GM21515 (cell line): ENCODE data around the gene MTR.
A peak's percentile ranks its signal among the peaks of the same experiment; 100 is the strongest.

Experiments
- ATAC-seq: cut with Tn5 transposase; IDR thresholded peaks from one replicate; pipeline ENCODE4 v1.9.1; 2021; ENCODE audit not compliant: unreplicated experiment

The MTR gene

DNA sequence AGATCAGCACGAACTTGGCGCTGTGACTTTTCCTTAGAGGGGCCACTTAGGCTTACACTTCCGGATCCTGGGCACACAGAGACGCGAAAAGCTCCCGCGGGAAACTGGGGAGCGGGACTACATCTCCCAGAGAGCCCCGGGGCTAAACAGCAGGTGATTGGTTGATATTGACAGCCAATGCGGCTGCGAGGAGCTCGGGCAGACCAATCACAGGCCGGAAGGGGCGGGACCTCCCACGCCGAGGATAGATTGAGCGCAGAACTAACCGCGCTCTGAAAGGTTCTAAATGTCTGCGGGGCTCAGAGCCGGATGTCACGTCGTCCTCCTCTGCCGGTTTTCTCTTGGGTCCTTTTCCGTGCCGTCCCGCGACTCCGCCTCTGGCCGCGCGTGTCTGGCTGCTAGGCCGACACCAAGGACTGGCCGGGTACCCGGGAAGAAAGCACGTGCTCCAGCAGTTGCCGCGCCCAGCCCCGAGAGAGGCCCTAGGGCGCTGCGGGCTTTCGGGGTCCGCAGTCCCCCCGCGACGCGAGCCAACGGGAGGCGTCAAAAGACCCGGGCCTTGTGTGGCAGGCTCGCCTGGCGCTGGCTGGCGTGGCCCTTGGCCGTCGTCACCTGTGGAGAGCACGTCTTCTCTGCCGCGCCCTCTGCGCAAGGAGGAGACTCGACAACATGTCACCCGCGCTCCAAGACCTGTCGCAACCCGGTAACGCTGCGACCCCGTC, at the start of gene MTR:
MTR (plus strand) TSS at position 258 of the 722 bp plus-strand sequence; CDS start at position 670, 412 bp downstream.
- peak; percentile 98 for ATAC-seq

DNA sequence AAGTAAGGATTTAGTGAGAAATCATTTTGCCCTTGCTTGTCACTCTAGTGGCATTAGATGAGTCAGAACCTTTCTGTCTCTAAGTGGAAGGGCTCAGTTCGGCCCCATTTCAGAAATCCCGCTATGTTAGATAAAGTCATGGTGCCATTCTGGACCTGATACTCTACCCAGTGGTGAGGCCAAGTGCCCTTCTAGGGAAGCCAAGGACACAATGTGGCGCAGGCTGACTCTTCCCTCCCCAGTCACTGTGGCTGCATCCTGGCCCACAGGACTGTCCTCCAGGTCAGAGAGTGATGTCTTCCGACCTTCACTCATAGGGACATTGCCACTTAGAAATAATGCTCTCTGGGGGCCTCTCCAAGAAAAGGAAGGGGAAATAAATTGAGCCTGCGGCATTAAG, 48.3 kb upstream of the MTR start:
- no peak for ATAC-seq

DNA sequence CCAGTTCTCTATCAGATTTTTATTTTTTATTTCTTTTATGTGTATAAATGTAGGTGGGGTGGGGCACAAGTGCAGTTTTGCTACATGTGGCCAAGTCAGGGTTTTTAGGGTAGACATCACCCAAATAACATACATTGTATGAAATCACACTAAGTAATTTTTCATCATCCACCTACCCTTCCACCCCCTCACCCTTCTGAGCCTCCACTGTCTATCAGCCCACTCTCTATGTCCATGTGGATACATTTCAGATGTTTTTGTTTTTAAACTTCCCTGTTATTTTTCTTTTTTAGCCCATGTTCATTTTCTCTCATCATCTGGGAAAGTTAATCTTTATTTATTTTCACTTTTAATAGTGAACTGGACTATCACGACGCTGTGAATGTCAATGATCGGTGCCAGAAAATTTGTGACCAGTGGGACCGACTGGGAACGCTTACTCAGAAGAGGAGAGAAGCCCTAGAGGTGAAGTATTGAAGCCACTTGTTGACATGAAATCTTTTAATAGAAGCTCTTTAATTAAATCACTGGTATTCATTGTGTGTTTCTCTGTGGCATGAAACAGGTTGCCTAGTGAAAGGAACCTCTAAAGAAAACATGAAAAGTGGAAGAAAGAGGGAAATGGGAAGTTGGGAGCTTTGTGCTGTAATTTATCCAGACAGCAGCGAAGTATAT, 47.6 kb upstream of the MTR start:
- ATAC-seq, result no peak

DNA sequence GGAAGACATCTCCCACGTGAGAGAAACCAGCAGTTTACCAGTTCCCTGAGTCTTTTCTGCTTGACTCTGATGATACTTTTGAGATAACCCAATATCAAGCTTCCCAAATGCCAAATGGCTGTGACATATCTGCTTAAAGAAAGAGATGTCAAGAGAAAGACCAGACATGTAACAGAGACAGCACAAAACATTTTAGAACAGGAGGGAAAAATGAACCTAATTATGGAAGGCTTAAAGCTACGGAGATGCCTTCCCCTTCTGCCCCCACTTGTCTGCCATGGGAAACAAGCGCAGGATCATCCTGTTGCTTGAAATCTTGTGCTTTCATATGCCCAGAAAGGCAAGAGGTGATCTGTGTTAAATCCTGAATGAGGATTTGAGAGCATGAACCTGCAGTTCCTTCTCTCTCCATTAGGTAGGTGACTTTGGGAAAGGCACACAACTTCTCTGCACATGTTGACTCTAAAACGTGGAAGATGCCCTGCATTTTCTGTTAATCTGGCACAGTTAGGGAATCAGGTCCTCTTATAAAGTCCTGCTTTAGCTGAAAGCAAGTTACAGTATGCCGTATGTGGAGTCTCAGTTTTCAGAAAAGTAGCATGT, 46.7 kb upstream of the MTR start:
- no peak for ATAC-seq

DNA sequence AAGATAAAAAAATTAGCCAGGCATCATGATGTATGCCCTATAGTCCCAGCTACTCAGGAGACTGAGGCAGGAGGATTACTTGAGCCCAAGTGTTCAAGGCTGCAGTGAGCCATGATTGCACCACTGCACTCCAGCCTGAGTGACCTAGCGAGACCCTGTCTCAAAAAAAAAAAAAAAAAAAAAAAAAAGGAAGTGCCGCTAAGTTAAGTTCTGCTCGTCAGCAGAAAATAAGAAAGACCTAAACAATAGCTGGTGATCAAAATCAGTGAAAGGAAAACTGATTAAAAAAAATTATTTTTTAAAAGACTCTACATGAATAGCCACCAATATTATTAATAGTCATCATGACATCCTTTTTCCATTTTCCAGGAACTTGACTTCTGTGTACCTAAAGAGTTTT, 44.2 kb upstream of the MTR start:
- no peak for ATAC-seq

DNA sequence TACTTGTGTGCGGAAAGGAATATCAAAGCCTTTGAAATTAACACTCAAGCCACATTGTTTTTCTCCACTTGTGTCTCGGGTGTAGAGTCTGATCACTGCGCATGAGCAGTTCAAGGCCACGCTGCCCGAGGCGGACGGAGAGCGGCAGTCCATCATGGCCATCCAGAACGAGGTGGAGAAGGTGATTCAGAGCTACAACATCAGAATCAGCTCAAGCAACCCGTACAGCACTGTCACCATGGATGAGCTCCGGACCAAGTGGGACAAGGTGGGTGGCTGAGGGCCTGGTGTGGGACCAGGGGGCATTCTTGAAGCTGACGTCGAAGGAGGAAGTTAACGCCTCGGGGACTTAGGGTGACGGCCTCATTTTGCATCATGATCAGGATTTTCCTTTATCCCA, 43.7 kb upstream of the MTR start:
- ATAC-seq, result no peak

DNA sequence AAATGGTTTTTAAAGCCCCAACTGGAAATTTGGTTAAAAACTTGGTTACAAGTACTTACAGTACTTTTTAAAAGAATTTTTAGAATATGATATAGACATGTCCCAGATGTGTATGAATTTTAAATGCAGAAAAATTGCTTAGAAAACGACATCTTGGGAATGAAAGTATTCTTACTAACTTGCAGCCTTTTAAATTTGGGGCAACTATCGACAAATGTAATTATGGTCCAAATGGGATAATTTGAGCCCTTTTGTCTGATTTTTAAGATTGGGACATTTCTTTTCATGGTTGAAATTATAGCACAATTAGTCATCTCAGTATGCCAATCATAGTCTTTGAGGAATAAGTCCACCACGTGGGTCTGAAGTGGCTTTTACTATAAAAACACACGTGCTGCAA, 43.2 kb upstream of the MTR start:
- ATAC-seq, result no peak

DNA sequence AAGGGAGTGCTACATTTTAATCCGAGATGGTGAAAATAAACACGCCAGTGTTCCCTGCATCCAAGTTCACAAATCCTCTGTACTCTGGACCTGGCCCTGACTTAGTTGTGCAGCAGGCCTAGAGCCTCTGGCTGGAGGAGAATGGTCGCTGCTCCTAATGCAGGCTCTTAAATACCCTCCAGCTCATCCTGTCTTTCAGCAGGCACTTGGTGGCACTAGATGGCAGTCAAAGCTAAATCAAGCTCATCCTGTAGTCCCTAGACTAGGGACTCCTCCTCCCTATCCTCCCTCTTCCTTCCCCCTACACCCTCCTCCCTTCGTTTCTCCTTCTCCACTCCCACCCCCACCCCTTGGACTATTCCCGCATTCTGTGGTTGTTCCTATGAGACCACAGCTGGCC, 41.6 kb upstream of the MTR start:
- ATAC-seq, result no peak

DNA sequence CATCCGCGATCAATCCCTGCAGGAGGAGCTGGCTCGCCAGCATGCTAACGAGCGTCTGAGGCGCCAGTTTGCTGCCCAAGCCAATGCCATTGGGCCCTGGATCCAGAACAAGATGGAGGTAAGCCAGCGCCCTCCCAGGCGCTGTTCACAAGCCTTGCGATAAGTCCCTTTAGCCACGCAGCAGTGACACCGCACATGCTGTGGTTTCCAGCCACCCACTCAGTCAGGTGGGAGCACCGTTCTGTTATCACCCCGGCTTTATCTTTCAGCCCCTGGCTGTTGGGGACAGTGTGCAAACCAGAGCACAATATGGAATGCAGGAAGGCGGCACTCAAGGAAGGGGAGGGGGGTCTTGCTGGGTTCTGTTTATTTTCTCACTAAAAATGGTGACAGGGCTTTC, 41.1 kb upstream of the MTR start:
- ATAC-seq, result no peak

DNA sequence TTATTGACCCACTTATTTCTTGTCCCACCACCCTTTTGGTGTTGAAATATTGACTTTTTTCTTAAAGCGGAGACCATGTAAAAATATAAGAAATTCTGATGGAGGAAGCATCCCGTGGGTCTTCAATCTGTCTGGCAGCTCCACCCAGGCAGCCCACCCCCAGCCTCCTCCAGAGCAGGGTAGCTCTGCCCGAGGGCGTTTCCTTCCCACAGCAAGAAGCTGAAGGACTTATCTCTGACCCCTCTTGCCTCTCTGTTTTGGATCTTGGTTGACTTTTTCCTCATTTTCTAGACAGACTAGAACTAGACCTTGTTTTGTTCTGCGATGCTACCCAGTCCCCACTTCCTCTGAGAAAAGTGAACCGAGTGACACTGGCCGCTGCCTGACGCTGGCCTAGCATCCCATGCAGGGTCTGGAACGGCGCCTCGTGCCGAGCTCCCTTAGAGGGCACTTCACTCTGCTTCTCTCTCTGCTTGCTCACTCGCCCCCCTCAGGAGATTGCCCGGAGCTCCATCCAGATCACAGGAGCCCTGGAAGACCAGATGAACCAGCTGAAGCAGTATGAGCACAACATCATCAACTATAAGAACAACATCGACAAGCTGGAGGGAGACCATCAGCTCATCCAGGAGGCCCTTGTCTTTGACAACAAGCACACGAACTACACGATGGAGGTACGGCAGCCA, 40.4 kb upstream of the MTR start:
- ATAC-seq, result no peak

DNA sequence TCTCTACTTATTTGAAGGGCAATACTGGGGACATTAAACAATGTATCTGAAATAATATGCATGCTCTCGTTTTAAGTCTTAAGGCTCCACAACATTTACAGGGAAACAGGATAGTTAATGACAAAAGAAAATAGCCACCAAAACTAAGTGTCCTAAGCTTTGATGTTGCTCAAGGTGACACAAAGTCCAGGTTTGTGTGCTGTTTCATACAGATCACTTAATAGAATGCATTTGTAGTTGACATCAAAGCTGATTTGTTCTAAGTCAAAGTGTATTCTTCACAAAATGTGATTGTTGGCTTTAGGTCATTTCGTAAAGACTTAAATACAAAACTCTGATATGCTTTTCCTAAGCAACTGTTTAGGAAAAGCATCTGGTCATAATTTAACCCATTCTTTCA, 37.5 kb upstream of the MTR start:
- ATAC-seq, result no peak

DNA sequence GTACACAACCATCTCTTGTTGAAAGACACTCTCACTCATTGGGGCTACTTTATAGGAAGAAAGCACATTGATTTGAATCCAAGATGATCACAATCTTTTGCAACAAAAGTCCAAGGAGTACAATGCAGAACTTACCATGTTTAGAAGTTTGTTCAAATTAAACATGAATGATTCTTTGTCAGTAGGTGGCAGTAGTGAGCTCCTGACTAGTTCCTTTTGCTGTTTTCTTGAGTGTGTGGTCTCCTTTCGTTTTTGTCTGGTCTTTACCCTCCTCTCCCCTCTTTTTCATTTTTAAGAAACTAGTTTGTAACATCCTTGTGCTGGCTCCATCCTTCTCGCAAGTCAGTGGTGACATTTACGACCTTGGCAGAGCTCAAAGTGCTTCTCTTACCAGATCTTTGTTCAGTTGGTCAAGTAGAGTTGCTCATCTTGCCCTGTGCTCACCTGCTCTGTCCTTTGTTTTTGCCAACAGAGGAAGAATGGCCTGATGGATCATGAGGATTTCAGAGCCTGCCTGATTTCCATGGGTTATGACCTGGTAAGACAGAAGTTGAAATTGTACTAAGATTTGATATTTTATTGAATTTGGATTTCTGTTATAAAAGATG, 35.7 kb upstream of the MTR start:
- peak; percentile 66 for ATAC-seq

DNA sequence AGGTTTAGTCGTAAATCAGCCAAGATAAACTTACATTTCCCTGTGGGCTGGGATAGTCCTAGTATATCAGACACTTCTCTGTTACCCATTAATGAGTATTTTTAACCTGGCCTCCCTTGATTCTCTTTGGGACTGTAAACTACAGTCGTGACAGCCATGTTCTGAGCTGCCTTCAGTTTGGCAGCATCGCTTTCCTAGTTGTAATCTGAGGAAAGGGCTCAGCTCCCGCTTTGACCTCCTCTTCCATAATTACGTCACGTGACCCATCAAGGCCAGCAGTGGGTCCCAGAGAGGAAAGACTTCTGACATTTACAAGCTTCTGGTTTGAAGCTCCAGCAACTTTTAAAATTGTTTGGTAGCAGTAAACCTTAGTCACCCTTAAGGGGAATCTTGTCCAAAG, 34.6 kb upstream of the MTR start:
- ATAC-seq, result no peak

DNA sequence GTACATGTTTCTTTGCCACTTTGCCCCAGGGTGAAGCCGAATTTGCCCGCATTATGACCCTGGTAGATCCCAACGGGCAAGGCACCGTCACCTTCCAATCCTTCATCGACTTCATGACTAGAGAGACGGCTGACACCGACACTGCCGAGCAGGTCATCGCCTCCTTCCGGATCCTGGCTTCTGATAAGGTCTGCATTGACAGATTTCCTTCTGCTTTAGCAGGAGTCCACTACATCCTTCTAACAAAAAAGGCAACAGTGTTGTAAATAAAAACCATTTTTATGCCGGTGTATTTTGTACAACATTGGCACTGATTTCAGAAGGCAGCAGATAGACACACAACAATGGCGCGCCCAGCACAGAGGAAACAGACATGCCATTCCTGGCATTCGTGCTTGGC, 34.1 kb upstream of the MTR start:
- no peak for ATAC-seq

DNA sequence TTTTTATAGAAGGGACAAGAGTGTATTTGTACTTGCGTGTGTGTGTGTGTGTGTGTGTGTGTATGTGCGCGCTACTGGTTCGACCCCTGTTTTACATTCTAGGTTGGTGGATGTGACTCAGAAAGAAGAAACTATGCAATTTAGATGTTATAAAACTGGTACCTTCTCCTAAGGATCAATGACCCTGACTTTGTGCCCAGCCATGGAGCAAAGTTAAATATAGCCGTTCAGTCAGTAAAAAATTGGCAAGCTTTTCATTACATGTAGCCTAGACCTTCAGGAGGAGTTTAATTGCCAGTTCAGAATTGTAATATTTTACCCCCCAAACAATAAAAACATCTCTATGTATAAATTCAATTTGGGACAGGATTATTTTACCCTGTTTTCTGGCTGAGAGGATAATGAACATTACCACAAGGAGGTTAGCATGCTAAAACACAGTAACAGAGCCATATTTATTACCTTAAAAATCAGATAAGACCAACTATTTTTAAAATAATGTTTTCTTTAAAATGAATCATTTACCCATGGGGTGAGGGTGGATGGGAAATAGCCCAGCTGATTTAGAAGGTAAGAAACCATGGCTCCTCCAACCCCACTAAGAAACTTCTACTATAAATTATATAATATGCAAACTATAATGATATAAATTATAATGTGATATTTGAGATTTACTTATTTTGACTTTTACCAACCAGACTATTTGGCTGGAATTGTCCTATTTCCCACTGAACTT, 33.5 kb upstream of the MTR start:
- no peak for ATAC-seq

DNA sequence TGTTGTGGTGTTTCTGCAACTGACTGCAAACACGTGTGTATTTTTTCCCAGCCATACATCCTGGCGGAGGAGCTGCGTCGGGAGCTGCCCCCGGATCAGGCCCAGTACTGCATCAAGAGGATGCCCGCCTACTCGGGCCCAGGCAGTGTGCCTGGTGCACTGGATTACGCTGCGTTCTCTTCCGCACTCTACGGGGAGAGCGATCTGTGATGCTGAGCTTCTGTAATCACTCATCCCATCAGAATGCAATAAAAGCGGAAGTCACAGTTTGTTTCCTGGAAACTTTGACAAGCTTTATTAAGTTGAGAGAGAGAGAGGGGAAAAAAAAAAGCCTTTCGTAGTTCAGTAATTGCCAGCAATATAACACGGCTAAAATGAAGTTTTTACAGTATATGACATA, 32.7 kb upstream of the MTR start:
- ATAC-seq, result no peak

DNA sequence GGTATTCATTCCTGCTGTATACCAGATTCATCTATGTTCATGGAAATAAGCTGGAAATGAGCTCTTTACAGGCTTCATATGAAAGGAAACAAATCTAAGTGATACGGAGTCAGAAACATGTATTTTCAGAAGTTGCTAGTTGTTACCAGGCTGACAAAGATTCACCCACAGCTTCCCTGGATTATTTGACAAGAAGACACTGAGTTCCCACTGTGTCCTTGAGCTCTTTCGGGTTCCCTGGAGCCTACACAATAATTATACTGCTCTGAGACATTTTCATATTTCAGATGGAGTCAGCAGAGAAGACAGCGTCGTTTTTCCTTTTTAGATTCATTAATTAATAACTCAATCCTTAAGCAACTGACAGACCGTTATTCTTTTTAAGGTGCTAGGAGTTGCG, 29.3 kb upstream of the MTR start:
- ATAC-seq, result no peak

DNA sequence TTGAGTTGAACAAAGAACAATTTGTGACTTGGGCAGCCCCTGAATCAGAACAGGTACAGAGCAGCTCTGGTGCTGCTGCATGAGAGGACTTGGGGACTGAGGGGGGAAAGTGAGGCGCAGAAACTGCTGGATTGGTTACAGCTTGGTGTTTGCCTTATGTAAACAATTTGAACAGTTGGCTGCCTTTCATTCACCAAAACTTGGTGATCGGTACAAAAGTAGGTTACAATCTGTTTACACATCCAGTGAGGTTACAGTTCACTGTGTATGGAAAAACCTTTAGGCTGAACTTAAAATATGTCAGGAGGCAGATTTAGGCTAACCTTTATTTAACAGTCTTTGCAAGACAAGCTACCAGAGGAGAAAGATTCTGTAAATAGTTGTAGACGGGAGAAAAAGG, 28.6 kb upstream of the MTR start:
- no peak for ATAC-seq

DNA sequence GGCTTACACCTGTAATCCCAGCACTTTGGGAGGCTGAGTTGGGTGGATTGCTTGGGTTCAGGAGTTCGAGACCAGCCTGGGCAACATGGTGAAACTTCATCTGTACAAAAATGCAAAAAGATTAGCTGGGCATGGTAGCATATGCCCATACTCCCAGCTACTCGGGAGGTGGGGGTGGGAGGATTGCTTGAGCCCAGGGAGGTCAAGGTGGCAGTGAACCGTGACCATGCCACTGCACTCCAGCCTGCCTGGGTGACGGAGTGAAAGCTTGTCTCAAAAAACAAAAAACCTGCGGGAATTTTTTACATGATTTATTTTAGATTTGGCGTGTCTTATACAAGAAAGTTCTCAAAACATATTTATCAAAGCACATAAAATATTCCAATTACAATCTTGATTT, 27.8 kb upstream of the MTR start:
- ATAC-seq, result no peak

DNA sequence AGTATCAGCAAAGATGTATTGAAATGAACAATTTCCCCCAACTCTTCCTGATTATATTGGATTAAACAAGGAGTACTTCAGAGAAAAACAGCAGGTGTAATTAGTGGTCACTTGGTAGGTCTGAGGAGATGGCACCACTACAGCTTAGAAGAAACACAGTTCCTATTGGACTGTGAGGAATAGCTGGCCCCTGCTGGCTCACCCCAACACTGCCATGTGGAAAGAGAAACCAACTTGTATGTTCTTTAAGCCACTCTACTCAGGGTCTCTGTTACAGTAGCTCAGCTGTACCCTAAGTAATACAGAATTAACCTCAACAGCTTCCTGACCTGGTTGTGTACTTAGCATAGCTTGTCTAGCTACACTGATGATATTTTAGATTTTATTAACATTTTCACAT, 26.5 kb upstream of the MTR start:
- no peak for ATAC-seq

DNA sequence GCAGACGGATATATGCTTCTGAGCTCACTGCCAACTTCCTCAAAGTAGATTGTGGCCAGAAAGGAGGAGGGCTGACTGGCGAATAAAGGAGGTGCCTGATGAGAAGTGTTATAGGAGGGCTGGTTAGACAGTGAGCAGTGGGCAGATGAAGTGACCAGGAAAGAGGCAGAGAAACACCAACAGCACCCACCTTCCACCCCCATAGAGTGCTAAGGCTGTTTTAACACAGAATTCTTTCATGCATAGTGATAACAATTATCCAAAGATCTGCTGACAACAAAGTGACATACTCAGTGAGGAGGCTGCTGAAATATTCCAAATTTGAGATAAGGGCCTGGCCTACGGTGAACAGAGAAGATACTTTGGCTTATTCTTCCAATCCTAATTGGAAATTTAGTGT, 21.2 kb upstream of the MTR start:
- ATAC-seq, result no peak
